ENCODE measurements around the gene FRMD4A.

DNA sequence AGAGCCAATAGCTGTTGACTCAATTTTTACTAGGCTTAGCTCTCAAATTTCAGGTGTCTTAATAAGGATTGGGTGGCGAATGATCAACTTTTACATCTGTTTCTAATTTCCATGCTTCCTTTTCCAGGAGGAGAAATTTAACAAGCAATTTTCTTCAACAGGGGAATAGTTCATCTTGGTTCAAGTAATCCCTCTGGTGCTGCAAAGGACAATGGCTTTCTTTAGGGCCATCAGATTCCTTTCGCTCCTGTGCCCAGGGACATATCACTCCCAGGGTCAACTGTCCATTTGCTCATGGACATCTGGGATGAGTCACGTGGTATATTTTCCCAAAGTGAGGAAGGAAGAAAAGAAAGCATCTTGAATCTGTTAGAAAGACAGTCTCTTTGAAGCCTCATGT is 313.3 kb downstream of the FRMD4A start:
- TF ChIP-seq, protein P1, sequence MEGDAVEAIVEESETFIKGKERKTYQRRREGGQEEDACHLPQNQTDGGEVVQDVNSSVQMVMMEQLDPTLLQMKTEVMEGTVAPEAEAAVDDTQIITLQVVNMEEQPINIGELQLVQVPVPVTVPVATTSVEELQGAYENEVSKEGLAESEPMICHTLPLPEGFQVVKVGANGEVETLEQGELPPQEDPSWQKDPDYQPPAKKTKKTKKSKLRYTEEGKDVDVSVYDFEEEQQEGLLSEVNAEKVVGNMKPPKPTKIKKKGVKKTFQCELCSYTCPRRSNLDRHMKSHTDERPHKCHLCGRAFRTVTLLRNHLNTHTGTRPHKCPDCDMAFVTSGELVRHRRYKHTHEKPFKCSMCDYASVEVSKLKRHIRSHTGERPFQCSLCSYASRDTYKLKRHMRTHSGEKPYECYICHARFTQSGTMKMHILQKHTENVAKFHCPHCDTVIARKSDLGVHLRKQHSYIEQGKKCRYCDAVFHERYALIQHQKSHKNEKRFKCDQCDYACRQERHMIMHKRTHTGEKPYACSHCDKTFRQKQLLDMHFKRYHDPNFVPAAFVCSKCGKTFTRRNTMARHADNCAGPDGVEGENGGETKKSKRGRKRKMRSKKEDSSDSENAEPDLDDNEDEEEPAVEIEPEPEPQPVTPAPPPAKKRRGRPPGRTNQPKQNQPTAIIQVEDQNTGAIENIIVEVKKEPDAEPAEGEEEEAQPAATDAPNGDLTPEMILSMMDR (IDR thresholded peaks at IDR 0.05), result no peak
- TF ChIP-seq EP300 (IDR thresholded peaks at IDR 0.05), result no peak
- TF ChIP-seq POLR2AphosphoS5 (IDR thresholded peaks at IDR 0.05), result no peak

Measured in stomach (tissue), 4 donors.